Neural crest cell (in vitro differentiated cells): ENCODE measurements around the gene KIAA1549. TPM values are rescaled to one million over a fixed set of nuclear protein-coding genes. Genes with fewer than 3 reads are reported as not detected.

Experiments used
- DNase-seq: peaks from one replicate; pipeline ENCODE4 v3.0.0; 2021; ENCODE audit warnings: low read depth, mixed read lengths, low spot score
- H3K27ac Mint-ChIP-seq: one replicate; pipeline ENCODE4 v1.8.0; 2021; ENCODE audit warnings: mild to moderate bottlenecking, mixed read lengths; ENCODE audit not compliant: unreplicated experiment
- H3K27me3 Mint-ChIP-seq: 2 replicates; pipeline ENCODE4 v1.8.0; 2021; ENCODE audit warnings: low read depth, mild to moderate bottlenecking, mixed read lengths
- H3K36me3 Mint-ChIP-seq: 2 replicates; pipeline ENCODE4 v1.8.0; 2021; ENCODE audit warnings: low read depth, mild to moderate bottlenecking, mixed read lengths
- H3K4me1 Mint-ChIP-seq: 2 replicates; pipeline ENCODE4 v1.8.0; 2021; ENCODE audit warnings: mixed read lengths
- H3K4me3 Mint-ChIP-seq: one replicate; pipeline ENCODE4 v1.8.0; 2021; ENCODE audit warnings: mild to moderate bottlenecking, mixed read lengths
- H3K9me3 Mint-ChIP-seq: 2 replicates; pipeline ENCODE4 v1.8.0; 2021; ENCODE audit warnings: mixed read lengths
- total RNA-seq: library from RNA; stranded (reverse); gene quantifications from 2 replicates; pipeline ENCODE4 v1.2.1, GENCODE V29; 2021
- TF ChIP-seq, protein P1 (sequence below): fragments of 200-600 bp; sonication (generic); conservative IDR thresholded peaks from 2 replicates; pipeline ENCODE4 v1.5.0; 2021; ENCODE audit warnings: antibody characterized with exemption, mild to moderate bottlenecking

The KIAA1549 gene
- total RNA-seq, 1 donor from 2014 or later, result 33.2 TPM

DNA sequence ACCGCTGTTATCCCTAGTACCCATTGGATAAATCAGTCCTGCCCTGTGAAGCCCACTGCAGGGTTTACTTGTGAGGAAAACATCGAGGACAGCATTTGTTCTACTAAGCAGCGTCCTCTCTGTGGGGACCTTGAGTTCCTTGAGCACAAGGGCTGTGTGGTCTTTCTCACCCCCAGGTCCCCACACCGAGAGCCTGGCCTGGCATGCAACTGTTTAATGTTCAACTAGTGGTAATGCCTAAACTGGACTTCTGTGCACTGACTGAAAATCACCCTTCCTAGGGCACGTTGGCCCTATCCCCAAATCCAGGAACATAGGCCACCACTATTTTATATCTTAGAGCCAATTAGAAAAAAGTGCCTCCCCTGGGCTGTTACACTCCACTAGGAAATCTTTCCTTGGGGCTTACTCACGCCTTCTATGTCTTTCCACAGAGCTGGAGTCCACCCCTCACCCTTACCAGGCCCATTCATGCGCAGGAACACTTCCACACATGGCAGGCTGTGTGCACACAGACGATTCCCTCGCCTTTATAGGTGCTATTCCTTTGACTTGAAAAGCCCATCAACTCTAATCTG lies 185.1 kb downstream of the KIAA1549 start:
- no peaks in the 10 kb centered on the region for H3K4me1 Mint-ChIP-seq
- H3K27me3 Mint-ChIP-seq, result peaks cover 27% of the 10 kb centered on the region
- TF ChIP-seq, protein P1, sequence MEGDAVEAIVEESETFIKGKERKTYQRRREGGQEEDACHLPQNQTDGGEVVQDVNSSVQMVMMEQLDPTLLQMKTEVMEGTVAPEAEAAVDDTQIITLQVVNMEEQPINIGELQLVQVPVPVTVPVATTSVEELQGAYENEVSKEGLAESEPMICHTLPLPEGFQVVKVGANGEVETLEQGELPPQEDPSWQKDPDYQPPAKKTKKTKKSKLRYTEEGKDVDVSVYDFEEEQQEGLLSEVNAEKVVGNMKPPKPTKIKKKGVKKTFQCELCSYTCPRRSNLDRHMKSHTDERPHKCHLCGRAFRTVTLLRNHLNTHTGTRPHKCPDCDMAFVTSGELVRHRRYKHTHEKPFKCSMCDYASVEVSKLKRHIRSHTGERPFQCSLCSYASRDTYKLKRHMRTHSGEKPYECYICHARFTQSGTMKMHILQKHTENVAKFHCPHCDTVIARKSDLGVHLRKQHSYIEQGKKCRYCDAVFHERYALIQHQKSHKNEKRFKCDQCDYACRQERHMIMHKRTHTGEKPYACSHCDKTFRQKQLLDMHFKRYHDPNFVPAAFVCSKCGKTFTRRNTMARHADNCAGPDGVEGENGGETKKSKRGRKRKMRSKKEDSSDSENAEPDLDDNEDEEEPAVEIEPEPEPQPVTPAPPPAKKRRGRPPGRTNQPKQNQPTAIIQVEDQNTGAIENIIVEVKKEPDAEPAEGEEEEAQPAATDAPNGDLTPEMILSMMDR, result no peak
- no peak overlapping the region for H3K27ac Mint-ChIP-seq
- H3K9me3 Mint-ChIP-seq, result no peaks in the 10 kb centered on the region
- H3K4me3 Mint-ChIP-seq, result no peak overlapping the region
- no peak for DNase-seq
- H3K36me3 Mint-ChIP-seq, result no peaks in the 10 kb centered on the region

DNA sequence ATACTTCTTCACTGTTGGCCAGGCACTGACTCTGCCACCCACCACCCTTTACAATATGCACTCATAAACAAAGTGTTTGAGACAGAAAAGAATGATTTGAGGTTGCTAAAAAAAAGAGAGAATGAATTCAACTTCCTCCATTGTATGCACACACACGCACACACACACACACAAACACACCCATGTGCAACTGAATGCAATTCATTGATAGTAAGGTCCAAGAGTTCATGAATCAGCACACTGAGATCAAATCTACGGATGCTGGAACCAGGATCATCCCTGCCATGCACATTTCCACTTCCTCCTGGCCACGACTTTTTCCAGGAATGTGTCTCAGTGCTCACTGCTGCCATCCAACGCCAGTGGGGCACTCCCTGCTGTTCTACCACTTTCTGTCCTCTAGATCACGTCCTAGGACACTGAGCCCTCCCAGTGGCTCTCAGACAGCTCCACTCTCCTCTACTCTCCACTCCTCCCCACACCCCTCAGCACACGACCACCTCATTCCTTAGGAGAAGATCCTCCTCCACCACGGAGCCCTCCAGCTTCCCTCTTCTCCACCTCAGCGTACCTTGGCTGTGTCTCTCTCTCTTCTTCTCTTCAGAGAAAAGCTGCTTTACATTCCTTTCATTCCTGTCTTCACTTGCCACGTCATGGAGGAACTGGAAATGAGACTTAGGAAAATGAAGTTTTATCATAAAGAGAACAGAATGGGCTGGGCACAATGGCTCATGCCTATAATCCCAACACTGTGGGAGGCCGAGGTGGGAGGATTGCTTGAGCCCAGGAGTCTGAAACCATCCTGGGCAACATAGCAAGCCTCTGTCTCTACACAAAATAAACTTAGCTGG lies 195.4 kb downstream of the KIAA1549 start:
- H3K4me3 Mint-ChIP-seq, result no peak overlapping the region
- peaks cover 8% of the 10 kb centered on the region for H3K9me3 Mint-ChIP-seq
- peaks cover 3% of the 10 kb centered on the region for H3K4me1 Mint-ChIP-seq
- no peaks in the 10 kb centered on the region for H3K36me3 Mint-ChIP-seq
- no peak for DNase-seq
- no peak overlapping the region for H3K27ac Mint-ChIP-seq
- H3K27me3 Mint-ChIP-seq, result peaks cover under 1% of the 10 kb centered on the region
- TF ChIP-seq, protein P1, result no peak

DNA sequence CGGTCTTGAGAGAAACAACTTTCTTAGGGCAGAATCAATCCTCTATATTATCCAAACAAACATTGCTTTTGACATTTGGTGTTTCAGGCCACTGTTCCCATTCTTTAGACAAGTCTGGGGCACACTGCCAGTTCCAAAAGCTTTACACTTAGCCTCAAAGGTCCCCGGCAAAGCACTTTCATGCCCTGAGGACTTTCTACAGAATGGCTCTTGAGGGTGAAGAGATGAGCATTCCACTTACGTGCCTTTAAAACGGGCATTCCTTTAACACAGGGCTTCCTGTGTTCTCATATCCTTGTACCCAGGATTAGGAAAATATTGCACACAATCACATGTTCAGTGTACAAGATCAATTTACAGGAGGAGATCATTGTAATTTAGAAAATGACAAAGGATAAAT lies 196.5 kb downstream of the KIAA1549 start:
- TF ChIP-seq, protein P1, result no peak
- no peaks in the 10 kb centered on the region for H3K27me3 Mint-ChIP-seq
- peaks cover 8% of the 10 kb centered on the region for H3K9me3 Mint-ChIP-seq
- H3K27ac Mint-ChIP-seq, result no peak overlapping the region
- no peak for DNase-seq
- peaks cover 3% of the 10 kb centered on the region for H3K4me1 Mint-ChIP-seq
- no peak overlapping the region for H3K4me3 Mint-ChIP-seq
- H3K36me3 Mint-ChIP-seq, result no peaks in the 10 kb centered on the region

Other genes with a start within 250 kb of the KIAA1549 start
- gene TMEM213, start 183.4 kb downstream of the KIAA1549 start, total RNA-seq, result not detected in 2 replicates
- not detected in 2 replicates for gene ATP6V0A4, start 183.2 kb downstream of the KIAA1549 start, total RNA-seq
- 0.16 and 0.44 TPM in 2 replicates for gene ZC3HAV1L, start 54.7 kb upstream of the KIAA1549 start, total RNA-seq
- 19.6 and 20.5 TPM in 2 replicates for gene ZC3HAV1, start 128.3 kb upstream of the KIAA1549 start, total RNA-seq
- 30.1 and 32.1 TPM in 2 replicates for gene UBN2, start 249.8 kb upstream of the KIAA1549 start, total RNA-seq